Measurements from ENCODE around the gene ATP5F1E.

- TF ChIP-seq CTCF (IDR thresholded peaks at IDR 0.05; ENCODE audit: insufficient read depth, low read depth, low read length) (no peak), EZH2 (IDR thresholded peaks at IDR 0.05; ENCODE audit: insufficient read depth, low read length) (no peak)
Measured at GRCh38 chr20:59004493-59004762, 27.7 kb downstream of the ATP5F1E start.

Measured in astrocyte (in vitro differentiated cells and primary cell).